Femur (tissue), 1 donor: ENCODE results near the gene LGI1.
A peak's percentile ranks its signal among the peaks of the same experiment; 100 is the strongest.

Experiments used
- DNase-seq: peaks from one replicate; pipeline ENCODE4 v3.0.0-alpha.2; 2017

LGI1 gene

GRCh38 chr10:93755443-93756116 is 2.2 kb upstream of the LGI1 start:
- DNase-seq = no peak

- DNase-seq = no peak
Observed at GRCh38 chr10:93756118-93756517, 1.6 kb upstream of the LGI1 start.

- DNase-seq = peak; percentile 38
Observed at GRCh38 chr10:93757136-93757535, 600 bp upstream of the LGI1 start.

GRCh38 chr10:93758508-93758885 is 761 bp downstream of the LGI1 start:
- no peak for DNase-seq

- DNase-seq = no peak
Observed at GRCh38 chr10:93758891-93759410, 1.2 kb downstream of the LGI1 start.

GRCh38 chr10:93760490-93760889 is 2.8 kb downstream of the LGI1 start:
- DNase-seq = no peak

- DNase-seq = no peak
Observed at GRCh38 chr10:93762979-93763391, 5.2 kb downstream of the LGI1 start.

GRCh38 chr10:93766918-93767317 is 9.2 kb downstream of the LGI1 start:
- DNase-seq = no peak

- DNase-seq = no peak
Observed at GRCh38 chr10:93767724-93768399, 10.1 kb downstream of the LGI1 start.

- DNase-seq = no peak
Observed at GRCh38 chr10:93768892-93769291, 11.2 kb downstream of the LGI1 start.

- no peak for DNase-seq
Observed at GRCh38 chr10:93771354-93771753, 13.6 kb downstream of the LGI1 start.

GRCh38 chr10:93773120-93773519 is 15.4 kb downstream of the LGI1 start:
- no peak for DNase-seq

GRCh38 chr10:93773705-93774104 is 16.0 kb downstream of the LGI1 start:
- DNase-seq = no peak

- no peak for DNase-seq
Observed at GRCh38 chr10:93775356-93775755, 17.6 kb downstream of the LGI1 start.

GRCh38 chr10:93777092-93777491 is 19.4 kb downstream of the LGI1 start:
- no peak for DNase-seq

GRCh38 chr10:93784059-93784458 is 26.3 kb downstream of the LGI1 start:
- DNase-seq = no peak

GRCh38 chr10:93788413-93789208 is 30.9 kb downstream of the LGI1 start:
- no peak for DNase-seq

GRCh38 chr10:93790439-93790838 is 32.7 kb downstream of the LGI1 start:
- no peak for DNase-seq

GRCh38 chr10:93796167-93796566 is 38.4 kb downstream of the LGI1 start:
- DNase-seq = no peak

GRCh38 chr10:93797825-93798224 is 40.1 kb downstream of the LGI1 start:
- no peak for DNase-seq

GRCh38 chr10:93799155-93799708 is 41.5 kb downstream of the LGI1 start:
- no peak for DNase-seq

GRCh38 chr10:93804200-93804599 is 46.5 kb downstream of the LGI1 start:
- no peak for DNase-seq

- DNase-seq = peak; percentile 28
Observed at GRCh38 chr10:93806903-93807302, 49.2 kb downstream of the LGI1 start.
